Renal cortical epithelial cell (primary cell): ENCODE data around the gene ATRNL1. TPM values are rescaled to one million over a fixed set of nuclear protein-coding genes. Genes with fewer than 3 reads are reported as not detected.
"Not testable (repeated sequence)": the region's sequence is repeated elsewhere in the genome, so short reads cannot be mapped to it uniquely, and the experiment has no call there.

Experiments
- DNase-seq: peaks from one replicate; pipeline ENCODE4 v3.0.0-alpha.2; 2011; ENCODE audit warnings: low read depth
- total RNA-seq: library from RNA; depleted of rRNA; stranded (reverse); fragments of >200 nt; gene quantifications from 2 replicates; pipeline ENCODE4 v1.2.3, GENCODE V29; 2014

ATRNL1 gene
- total RNA-seq, 1 donor from 2014 or later, result 12.3 TPM

- DNase-seq, result no peak
Measured at GRCh38 chr10:115747811-115748210, 654.6 kb downstream of the ATRNL1 start.

DNA sequence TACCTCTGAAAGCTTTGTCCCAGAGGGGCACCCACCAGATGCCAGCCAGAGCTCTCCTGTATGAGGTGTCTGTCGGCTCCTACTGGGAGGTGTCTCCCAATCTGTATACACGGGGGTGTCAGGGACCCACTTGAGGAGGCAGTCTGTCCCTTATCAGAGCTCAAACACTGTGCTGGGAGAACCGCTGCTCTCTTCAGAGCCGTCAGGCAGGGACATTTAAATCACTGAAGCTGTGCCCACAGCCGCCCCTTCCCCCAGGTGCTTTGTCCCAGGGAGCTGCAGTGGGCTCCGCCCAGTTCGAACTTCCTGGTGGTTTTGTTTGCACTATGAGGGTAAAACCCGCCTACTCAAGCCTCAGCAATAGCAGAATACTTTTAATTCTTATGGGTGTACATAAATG is 665.3 kb downstream of the ATRNL1 start:
- DNase-seq, result not testable (repeated sequence)

DNA sequence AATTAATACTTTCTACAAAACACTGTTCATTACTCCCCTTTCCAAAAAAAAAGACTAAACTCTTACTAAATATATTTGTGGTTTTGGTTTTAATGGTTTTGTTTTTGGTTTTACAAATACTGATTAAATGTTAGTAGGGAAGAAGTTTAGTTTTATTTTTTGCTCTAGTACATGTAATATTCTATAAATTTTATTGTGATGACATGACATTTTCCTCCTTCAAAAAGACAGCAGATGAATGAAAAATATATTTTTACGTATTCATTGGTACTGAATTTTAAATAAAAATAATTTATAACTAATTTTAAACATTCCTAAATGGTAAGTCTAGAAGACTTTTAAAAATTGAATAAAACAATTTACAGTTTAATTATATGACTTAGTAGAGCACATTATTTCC is 667.0 kb downstream of the ATRNL1 start:
- DNase-seq, result no peak

GRCh38 chr10:115761166-115761565 is 668.0 kb downstream of the ATRNL1 start:
- no peak for DNase-seq

DNA sequence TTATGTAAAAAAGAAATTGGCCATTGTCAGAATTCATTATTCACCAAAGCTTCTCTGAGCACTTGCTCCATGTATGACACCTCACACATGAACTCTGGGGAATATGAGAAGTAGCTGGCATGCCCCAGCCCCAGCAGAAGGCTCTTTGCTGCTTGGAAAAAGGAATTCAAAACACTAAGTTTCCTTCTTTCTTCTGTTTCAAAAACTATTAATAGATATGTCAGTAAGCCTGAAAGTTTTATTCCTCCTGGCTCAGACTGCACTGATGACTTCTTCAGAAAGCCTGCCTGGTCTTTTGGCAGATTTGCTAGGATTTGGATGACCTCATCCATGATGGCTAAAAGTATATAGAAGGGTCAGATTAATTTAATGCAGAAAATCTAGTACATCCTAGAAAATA is 668.9 kb downstream of the ATRNL1 start:
- DNase-seq, result no peak

DNA sequence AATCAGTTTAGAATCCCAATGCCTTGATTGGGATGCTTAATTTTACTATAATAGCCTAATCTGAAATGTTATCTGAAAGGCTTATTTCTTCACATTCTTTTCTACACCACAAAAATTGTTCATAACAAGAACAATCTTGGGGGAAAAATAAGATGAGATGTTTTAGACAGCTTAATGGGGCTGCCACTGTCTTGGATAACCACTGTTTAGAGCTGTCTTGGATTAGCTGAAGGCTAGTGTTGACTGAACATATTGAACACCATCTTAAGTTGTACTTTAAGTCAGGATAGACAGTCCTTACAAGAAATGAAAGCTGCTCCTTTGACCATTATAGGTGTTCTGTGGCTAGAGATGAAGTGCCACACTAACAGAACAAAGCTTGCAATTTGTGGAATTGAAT is 678.6 kb downstream of the ATRNL1 start:
- DNase-seq, result no peak

GRCh38 chr10:115772606-115773005 is 679.4 kb downstream of the ATRNL1 start:
- DNase-seq, result peak; percentile 76

- no peak for DNase-seq
Measured at GRCh38 chr10:115773832-115774231, 680.7 kb downstream of the ATRNL1 start.

DNA sequence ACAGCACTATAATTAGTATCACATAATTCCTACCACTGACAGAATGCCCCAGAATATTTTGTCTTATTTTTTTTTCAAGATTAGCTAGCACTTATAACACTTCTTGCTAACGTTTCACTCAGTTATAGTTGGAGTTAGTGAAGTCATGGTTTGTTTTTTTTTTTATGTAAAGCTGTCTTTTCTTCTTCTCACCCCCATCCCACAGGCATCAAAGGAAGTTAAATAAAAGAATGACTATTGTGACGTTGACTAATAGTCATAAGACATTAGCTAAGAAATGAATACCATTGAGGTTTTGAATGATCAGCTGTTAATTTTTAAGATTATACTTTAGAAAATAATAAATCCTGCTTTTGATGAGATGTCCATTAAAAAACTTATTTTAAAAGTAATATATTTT is 681.6 kb downstream of the ATRNL1 start:
- no peak for DNase-seq

DNA sequence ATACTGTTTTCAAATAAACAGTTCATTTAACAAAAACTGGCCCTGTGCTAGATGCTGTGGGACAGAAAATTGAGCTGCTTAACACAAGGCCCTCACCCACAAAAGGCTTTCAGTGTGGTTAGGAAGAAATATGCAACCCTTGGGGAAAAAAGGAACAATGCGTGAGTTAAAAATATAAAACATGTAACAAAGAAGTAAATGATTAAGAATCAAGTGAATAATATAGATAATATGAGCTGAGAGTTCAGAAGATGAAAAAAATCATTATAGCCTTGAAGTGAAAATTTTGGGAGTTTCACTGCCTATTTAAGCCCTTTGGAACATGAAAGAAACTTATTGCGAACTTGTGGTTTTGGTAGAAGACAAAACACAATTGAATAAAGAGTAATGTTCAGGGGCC is 684.5 kb downstream of the ATRNL1 start:
- no peak for DNase-seq

DNA sequence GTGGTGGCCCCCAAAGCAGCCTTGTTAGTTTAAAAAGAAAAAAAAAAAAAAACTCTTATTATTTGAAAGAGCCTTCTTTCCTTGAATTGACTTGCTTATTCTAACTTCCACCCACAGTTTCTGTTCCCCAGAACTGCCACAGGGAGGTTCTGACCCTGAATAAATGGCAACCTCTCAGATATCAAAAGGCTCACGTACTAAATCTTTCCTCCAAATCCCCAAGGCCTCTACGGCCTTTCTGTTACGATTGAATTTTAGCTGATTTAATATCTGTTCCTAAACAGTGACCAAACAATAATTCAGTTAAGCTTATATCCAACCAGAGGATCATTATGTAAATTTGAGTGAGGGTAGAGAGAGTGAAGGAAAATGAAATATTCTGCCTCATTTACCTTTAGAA is 697.1 kb downstream of the ATRNL1 start:
- DNase-seq, result no peak

DNA sequence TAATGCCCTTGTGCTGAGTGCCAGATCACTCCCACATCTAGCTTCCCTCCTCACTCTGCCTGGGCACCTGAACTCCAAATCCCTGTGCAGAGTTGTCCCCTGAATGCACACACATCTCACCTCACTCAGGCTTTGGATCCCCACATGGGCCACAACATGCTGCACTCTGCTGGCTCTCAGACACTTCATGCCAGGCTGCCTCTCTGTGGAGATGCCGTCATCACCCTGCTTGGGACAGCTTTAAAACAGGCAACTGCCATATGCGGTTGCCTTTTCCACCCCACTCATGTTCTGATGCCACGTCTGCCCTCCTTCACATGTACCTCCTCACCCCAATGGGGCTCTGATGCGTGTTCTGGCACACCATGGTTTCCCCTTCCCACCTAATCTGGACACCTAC is 702.8 kb downstream of the ATRNL1 start:
- no peak for DNase-seq

DNA sequence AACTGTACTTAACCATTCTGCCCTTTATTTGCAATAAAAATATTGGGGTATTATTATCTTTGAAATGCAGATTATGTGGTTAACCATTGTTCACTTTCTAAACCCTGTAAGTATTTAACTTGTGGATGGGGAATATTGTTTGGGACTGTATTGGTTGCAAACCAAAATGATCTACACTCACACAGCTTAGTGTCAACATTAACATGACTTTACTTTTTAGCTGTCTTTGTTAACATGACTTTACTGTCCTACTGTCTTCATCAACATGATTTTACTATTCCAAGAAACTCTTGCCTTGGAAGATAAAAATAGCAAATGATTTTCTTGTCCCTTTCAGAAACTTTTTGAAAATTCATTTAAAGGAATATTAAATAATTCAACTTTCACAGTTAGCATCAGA is 708.3 kb downstream of the ATRNL1 start:
- no peak for DNase-seq

DNA sequence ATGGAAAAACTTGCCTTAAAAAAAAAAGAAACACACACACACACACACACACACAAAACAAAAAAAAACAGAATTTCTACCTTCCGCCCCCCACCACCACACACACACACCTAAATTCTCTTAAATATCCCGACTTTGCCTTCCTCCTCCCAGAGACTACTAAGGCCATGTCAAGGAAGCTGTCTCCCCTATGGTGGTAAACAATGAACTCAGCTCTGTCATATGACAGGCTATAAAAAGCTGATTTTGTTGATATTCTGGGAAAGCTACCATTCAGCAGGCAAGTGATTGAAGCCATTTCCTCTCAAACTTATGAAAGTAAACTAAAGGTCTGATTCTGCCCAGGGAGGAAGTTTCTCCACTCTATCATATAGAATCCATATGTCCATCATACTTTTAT is 708.8 kb downstream of the ATRNL1 start:
- no peak for DNase-seq

DNA sequence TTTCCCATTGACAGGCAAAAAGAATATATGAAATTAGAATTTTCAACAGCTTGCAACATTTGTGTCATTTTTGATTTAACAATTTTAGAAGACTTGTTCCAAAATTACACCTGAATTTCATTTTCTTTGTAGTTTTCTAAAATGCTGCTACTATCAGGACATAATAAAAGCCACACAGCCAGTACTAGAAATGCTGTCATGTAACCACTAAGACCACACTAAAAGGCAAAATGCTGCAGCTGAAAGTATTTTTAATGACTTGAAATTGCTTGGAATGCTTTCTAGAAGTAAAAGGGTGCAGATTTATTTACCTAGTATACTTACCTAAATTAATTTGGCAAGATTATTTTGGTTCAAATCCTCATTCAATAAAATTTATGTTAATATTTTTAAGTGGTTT is 709.7 kb downstream of the ATRNL1 start:
- no peak for DNase-seq

DNA sequence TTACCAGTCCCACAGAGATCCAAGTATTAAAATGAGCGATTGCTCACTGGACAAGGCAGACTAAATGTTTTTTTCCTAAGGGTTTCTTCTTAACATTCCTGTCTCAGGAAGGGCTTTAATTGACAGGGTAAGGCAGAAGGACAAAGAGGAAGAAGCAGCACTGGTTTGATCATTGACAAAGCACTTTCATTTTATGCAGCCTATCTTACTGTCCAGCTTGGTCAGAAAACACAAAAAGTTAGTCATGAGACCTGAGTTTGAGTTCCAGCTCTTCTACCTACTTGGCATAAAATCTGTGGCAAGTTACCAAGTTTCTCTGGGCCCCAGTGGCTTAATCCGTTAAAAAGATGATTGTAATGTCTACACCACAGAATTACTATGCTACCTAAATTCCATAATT is 721.4 kb downstream of the ATRNL1 start:
- peak; percentile 45 for DNase-seq

DNA sequence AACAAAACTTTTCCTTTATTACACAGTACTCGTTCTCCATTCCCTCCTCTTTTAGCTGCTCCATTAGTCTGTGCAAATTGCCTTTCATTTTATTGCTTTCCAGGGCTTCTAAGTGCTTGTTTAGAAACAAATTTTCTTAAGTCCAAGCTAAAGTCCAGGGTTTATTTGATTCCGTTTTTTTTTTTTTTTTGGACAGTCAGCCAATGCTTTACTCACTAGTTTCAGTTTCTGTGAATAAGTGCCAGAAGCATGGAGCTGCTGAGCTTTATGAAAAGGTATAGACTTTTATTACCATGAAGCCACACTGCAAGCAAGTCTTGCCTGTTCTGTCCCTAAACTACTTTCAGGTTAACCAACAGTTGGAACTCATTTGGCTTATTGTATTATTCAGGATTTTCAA is 724.8 kb downstream of the ATRNL1 start:
- DNase-seq, result peak; percentile 57

- DNase-seq, result no peak
Measured at GRCh38 chr10:115826396-115826795, 733.2 kb downstream of the ATRNL1 start.

GRCh38 chr10:115827231-115828009 is 734.3 kb downstream of the ATRNL1 start:
- peak; percentile 19 for DNase-seq

DNA sequence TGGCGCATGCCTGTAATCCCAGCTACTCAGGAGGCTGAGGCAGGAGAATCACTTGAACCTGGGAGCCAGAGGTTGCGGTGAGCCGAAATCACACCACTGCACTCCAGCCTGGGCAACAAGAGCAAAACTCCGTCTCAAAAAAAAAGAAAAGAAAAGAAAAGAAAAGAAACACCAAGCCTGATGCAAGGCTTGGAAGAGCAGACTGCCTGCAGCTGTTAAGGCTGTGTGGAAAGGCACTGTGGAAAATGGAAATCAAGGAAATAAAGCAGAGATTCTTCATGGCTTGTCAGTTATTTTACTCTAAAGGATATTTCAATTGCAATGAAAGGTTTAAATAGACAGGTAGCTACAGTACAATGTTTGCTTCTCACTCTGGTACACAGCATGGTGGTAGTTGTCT is 735.0 kb downstream of the ATRNL1 start:
- DNase-seq, result not testable (repeated sequence)

- peak; percentile 59 for DNase-seq
Measured at GRCh38 chr10:115829521-115830205, 736.5 kb downstream of the ATRNL1 start.

DNA sequence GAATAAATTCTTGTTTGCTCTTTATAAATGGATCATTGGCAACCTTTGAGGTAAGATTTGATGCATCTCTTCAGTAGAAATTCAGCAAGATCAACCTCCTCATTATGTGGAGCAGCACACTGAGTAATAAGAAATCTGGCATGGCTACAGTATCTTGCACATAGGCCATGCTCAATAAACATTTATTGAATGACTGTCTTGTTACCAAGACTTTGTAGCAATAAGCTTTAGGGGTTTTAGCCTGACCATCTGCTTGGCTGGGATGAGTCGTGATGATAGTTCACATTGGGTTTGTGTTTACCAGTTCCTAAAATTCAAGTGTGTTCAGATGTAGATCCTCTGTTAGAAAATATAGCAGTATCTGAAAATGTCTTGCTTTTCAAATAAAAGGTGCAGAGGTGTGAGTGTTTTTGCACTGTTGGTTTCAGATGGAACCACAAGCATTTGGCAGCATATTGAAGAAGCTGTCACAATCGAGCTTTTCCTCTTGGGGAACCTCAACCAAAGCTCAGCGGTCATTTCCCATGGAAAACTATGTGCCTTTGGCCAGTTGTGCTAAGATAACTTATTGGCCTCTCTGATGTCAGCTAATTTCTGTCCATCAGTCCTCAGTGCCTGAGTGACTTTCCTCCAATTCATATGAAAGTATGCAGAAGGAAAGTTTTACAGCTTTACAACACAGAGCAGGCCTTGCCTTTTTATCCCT is 737.3 kb downstream of the ATRNL1 start:
- peak; percentile 11 for DNase-seq

GRCh38 chr10:115831016-115831415 is 737.9 kb downstream of the ATRNL1 start:
- no peak for DNase-seq
